Adrenal gland (tissue), 12 donors: ENCODE results near the gene PLD4. TPM values are rescaled to one million over a fixed set of nuclear protein-coding genes. Genes with fewer than 3 reads are reported as not detected.

Source experiments
- DNase-seq, 7 donors: peaks; one replicate each; pipeline ENCODE4 v3.0.0-alpha.2; 2019 to 2020
- H3K27ac ChIP-seq, 5 donors: fragments of 200-600 bp; sonication (generic) in 4 of 5; 1 replicate in 3 of 5; 2 replicates in 2 of 5; pipeline versions ENCODE4 v1.5.1 to v1.8.0; 2016 to 2020; ENCODE audit warnings: mild to moderate bottlenecking in 1 of 5
- H3K27me3 ChIP-seq: fragments of 200-600 bp; 2 replicates; pipeline ENCODE4 v1.8.0; 2021
- H3K36me3 ChIP-seq, 2 donors: fragments of 200-600 bp; replicated peaks in 1 of 2; 1 replicate in 1 of 2; 2 replicates in 1 of 2; pipeline versions ENCODE4 v1.5.1 to v1.8.0; 2018 to 2022
- H3K4me1 ChIP-seq, 2 donors: fragments of 200-600 bp; replicated peaks in 1 of 2; 1 replicate in 1 of 2; 2 replicates in 1 of 2; pipeline versions ENCODE4 v1.5.1 to v1.8.0; 2018 to 2021
- H3K4me3 ChIP-seq, 4 donors: fragments of 200-600 bp; sonication (generic) in 3 of 4; one replicate each; pipeline ENCODE4 v1.5.1; 2016 to 2018
- H3K9me3 ChIP-seq, 3 donors: fragments of 200-600 bp; sonication (generic) in 1 of 3; replicated peaks in 1 of 3; 1 replicate in 2 of 3; 2 replicates in 1 of 3; pipeline versions ENCODE4 v1.5.1 to v1.8.0; 2016 to 2021
- CTCF ChIP-seq, 6 experiments: fragments of 450-650 bp in 4 of 6; fragments of 200-600 bp in 2 of 6; sonication (generic) in 1 of 6; IDR thresholded peaks; 1 replicate in 5 of 6; 2 replicates in 1 of 6; pipeline versions ENCODE4 v1.5.1 to v1.8.0; 2016 to 2021; ENCODE audit warnings: antibody characterized with exemption in 6 of 6, mild to moderate bottlenecking in 2 of 6, moderate library complexity in 1 of 6
- POLR2A ChIP-seq, 2 donors: fragments of 450-650 bp; IDR thresholded peaks; one replicate each; pipeline ENCODE4 v1.6.1; 2017; ENCODE audit warnings: antibody characterized with exemption in 2 of 2, mild to moderate bottlenecking in 2 of 2, moderate library complexity in 1 of 2
- WGBS, 4 donors: extraction: QIAGEN DNeasy Blood & Tissue Kit in 2 of 4; methylation state at CpG; one replicate each; pipeline versions ENCODE4 v1.1.5 to v1.1.7; 2013 to 2017; 5-methylcytosine and 5-hydroxymethylcytosine counted together
- intact Hi-C, 2 donors: fragments of 100-400 bp; cut with DNase I; formaldehyde crosslinking; loops; one replicate each; pipeline versions ENCODE4 v1.14.1 to v1.15.0; 2022 to 2023
- polyA plus RNA-seq, 3 donors: library from polyadenylated mRNA; stranded (reverse); fragments of 200-250 nt in 2 of 3; fragments of 350-450 nt in 1 of 3; fragmentation: Illumina TruSeq in 1 of 3; extraction: RNeasy Lipid Tissue Mini Kit (QIAGEN cat#74804) in 1 of 3; gene quantifications; one replicate each; pipeline ENCODE4 v1.2.3, GENCODE V29; 2013 to 2014
- total RNA-seq, 9 donors: library from RNA; depleted of rRNA in 4 of 9; stranded (reverse); fragments of >200 nt in 4 of 9; fragments of 120-200 nt in 1 of 9; fragmentation: NEBNext Ultra II Directional in 1 of 9; extraction: Animal tissue kit (Norgen Biotek cat#: 25700) in 1 of 9; gene quantifications; one replicate each; pipeline versions ENCODE4 v1.1.0 to v1.2.4, GENCODE V29; 2013 to 2023
- donor health status: healthy with polysubstance abuse.
- donor health status: Bipolar disorder and iron deficiency.
- donor health status: DM: yes; HTN: yes; CAD: no.
- donor health status: DM: no; HTN: no; CAD: no.
- donor health status: DM: no; HTN: no; CAD: no.
- donor health status: DM: yes; HTN: yes; CAD: no.

PLD4 gene
- total and polyA plus RNA-seq, 12 donors, result 0.30 to 1.9 (median 0.55) TPM; not detected in 3

GRCh38 chr14:104956290-104956890 is 31.7 kb downstream of the PLD4 start:
- Histone ChIP-seq H3K27me3 (peaks cover 9% of the 10 kb centered on the region), H3K4me1 (no peaks in the 10 kb centered on the region), H3K9me3 (no peaks in the 10 kb centered on the region), H3K4me3 (no peak overlapping the region), H3K27ac (no peak overlapping the region), H3K36me3 (no peaks in the 10 kb centered on the region)
- TF ChIP-seq CTCF (IDR thresholded peaks at IDR 0.05) (no peak), POLR2A (IDR thresholded peaks at IDR 0.05) (no peak)
- 53 to 70% (median 60%) methylated on average over 2 to 14 of the region's 14 CpGs for WGBS, 4 donors
- DNase-seq, result peak in 1 of 7 donors; percentile 7
- intact Hi-C loops, result no loop called here

- Histone ChIP-seq H3K4me3 (no peak overlapping the region), H3K27ac (no peak overlapping the region), H3K27me3 (peaks cover 9% of the 10 kb centered on the region), H3K36me3 (no peaks in the 10 kb centered on the region), H3K9me3 (no peaks in the 10 kb centered on the region), H3K4me1 (no peaks in the 10 kb centered on the region)
- no peak for DNase-seq
- intact Hi-C loops, result no loop called here
- 67 to 76% (median 72%) methylated on average over 13 to 25 of the region's 25 CpGs for WGBS, 4 donors
- TF ChIP-seq POLR2A (IDR thresholded peaks at IDR 0.05) (no peak), CTCF (IDR thresholded peaks at IDR 0.05) (no peak)
Observed at GRCh38 chr14:104957146-104958113, 32.8 kb downstream of the PLD4 start.

GRCh38 chr14:104964546-104964945 is 39.9 kb downstream of the PLD4 start:
- Histone ChIP-seq H3K27me3 (peaks cover 19% of the 10 kb centered on the region), H3K4me3 (no peak overlapping the region), H3K36me3 (no peaks in the 10 kb centered on the region), H3K27ac (no peak overlapping the region), H3K4me1 (peaks cover 0 to 17% of the 10 kb centered on the region in 2 donors), H3K9me3 (no peaks in the 10 kb centered on the region)
- WGBS, 4 donors, result 78 to 87% (median 86%) methylated on average over 7 of the region's 7 CpGs
- TF ChIP-seq POLR2A (IDR thresholded peaks at IDR 0.05) (no peak), CTCF (IDR thresholded peaks at IDR 0.05) (no peak)
- peak in 1 of 7 donors; percentile 10 for DNase-seq
- intact Hi-C loops, result no loop called here

DNA sequence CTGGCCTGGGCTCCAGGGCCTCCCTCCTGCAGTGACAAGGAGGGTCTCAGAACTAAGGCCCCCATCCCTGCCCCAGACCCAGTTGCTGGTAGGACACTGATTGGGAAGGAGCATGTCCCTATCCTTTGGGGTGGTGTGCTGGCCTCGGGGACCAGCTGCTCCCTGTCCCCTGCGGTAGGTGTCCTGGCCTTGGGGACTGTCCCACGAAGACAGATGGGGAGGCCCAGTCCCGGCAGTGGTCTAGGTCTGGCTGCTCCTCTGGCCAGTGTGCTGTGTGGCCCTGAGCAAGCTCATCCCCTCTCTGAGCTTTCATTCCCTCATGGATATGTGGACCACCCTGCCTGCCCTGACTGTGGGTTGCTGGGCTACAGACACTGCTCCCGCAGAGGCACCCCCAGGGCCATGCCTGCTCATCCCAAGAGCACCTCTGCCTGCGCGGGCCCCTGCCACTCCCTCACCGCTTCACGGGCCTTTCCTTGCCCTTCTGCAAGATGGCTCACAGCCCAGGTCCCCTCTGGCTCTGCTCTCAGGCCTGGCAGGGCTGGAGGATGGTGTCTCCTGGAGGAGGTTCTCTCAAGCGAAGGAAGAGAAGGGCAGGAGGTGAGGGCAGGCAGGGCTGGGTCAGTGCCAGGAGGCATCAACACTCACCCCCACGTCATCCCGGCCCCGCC is 41.0 kb downstream of the PLD4 start:
- intact Hi-C loops, result no loop called here
- peak in 1 of 7 donors; percentile 10 for DNase-seq
- Histone ChIP-seq H3K36me3 (no peaks in the 10 kb centered on the region), H3K4me3 (no peak overlapping the region), H3K27ac (no peak overlapping the region), H3K4me1 (peaks cover 0 to 17% of the 10 kb centered on the region in 2 donors), H3K27me3 (peaks cover 19% of the 10 kb centered on the region), H3K9me3 (no peaks in the 10 kb centered on the region)
- TF ChIP-seq POLR2A (IDR thresholded peaks at IDR 0.05), result no peak
- no peak for TF ChIP-seq CTCF (IDR thresholded peaks at IDR 0.05)
- WGBS, 4 donors, result 72 to 90% (median 78%) methylated on average over 6 to 13 of the region's 13 CpGs
